Skin of body (tissue), 2 donors: ENCODE data around the gene DPM1. TPM values are rescaled to one million over a fixed set of nuclear protein-coding genes. Genes with fewer than 3 reads are reported as not detected.
A peak's percentile ranks its signal among the peaks of the same experiment; 100 is the strongest.

Experiments used
- DNase-seq: peaks from one replicate; lab custom pipeline; 2025; lab: John Stamatoyannopoulos, UW
- total RNA-seq: library from RNA; depleted of rRNA; stranded (reverse); fragments of >200 nt; gene quantifications from one replicate; pipeline ENCODE4 v1.2.3, GENCODE V29; 2014

DPM1 gene
- total RNA-seq, 1 donor from 2014 or later: 41.2 TPM

- peak; percentile 74 for DNase-seq
Observed at GRCh38 chr20:50930976-50931305, 27.4 kb downstream of the DPM1 start.

GRCh38 chr20:50930139-50930975 lies 28.0 kb downstream of the DPM1 start:
- DNase-seq: peak; percentile 13

GRCh38 chr20:50929299-50930138 lies 28.8 kb downstream of the DPM1 start:
- DNase-seq: peak; percentile 88

GRCh38 chr20:50928469-50928868 lies 29.9 kb downstream of the DPM1 start:
- no peak for DNase-seq

GRCh38 chr20:50926530-50926929 lies 31.8 kb downstream of the DPM1 start:
- DNase-seq: no peak

GRCh38 chr20:50924261-50924920 lies 33.9 kb downstream of the DPM1 start:
- DNase-seq: no peak

- DNase-seq: no peak
Observed at GRCh38 chr20:50921803-50922501, 36.4 kb downstream of the DPM1 start.

GRCh38 chr20:50920997-50921396 lies 37.3 kb downstream of the DPM1 start:
- peak; percentile 33 for DNase-seq

GRCh38 chr20:50919567-50919966 lies 38.8 kb downstream of the DPM1 start:
- no peak for DNase-seq

GRCh38 chr20:50918403-50918802 lies 39.9 kb downstream of the DPM1 start:
- DNase-seq: no peak

GRCh38 chr20:50916934-50917333 lies 41.4 kb downstream of the DPM1 start:
- DNase-seq: no peak

- DNase-seq: no peak
Observed at GRCh38 chr20:50916257-50916656, 42.1 kb downstream of the DPM1 start.

GRCh38 chr20:50915424-50915823 lies 42.9 kb downstream of the DPM1 start:
- DNase-seq: no peak

GRCh38 chr20:50913690-50914375 lies 44.5 kb downstream of the DPM1 start:
- no peak for DNase-seq

- no peak for DNase-seq
Observed at GRCh38 chr20:50911716-50912115, 46.6 kb downstream of the DPM1 start.

- DNase-seq: peak; percentile 64
Observed at GRCh38 chr20:50911030-50911429, 47.3 kb downstream of the DPM1 start.

GRCh38 chr20:50909413-50909812 lies 48.9 kb downstream of the DPM1 start:
- no peak for DNase-seq

GRCh38 chr20:50904067-50904570 lies 54.2 kb downstream of the DPM1 start:
- no peak for DNase-seq

- DNase-seq: no peak
Observed at GRCh38 chr20:50903353-50904051, 54.8 kb downstream of the DPM1 start.

- DNase-seq: no peak
Observed at GRCh38 chr20:50901301-50901700, 57.0 kb downstream of the DPM1 start.
